GM12892 (cell line): ENCODE measurements around the gene SMARCC1.

Experiments used
- POLR2A ChIP-seq: IDR thresholded peaks from 2 replicates; pipeline ENCODE4 v1.6.1; 2011; ENCODE audit warnings: low read depth, low read length, control low read depth
- POLR2AphosphoS5 ChIP-seq: IDR thresholded peaks from 2 replicates; pipeline ENCODE4 v1.6.1; 2011; ENCODE audit warnings: low read depth, low read length, control low read depth

- TF ChIP-seq POLR2A (no peak), POLR2AphosphoS5 (no peak)
Measured at GRCh38 chr3:47766186-47766585, 15.5 kb downstream of the SMARCC1 start.
